22Rv1 (cell line): Measurements from ENCODE around the gene ANGPTL2.

Experiments used
- H3K27ac ChIP-seq: fragments of 450-650 bp; 2 replicates; pipeline ENCODE4 v1.5.1; 2017
- CTCF ChIP-seq: fragments of 450-650 bp; IDR thresholded peaks from 2 replicates; pipeline ENCODE4 v1.5.1; 2017; ENCODE audit warnings: mild to moderate bottlenecking
- ZFX ChIP-seq: fragments of 450-650 bp; IDR thresholded peaks from 2 replicates; pipeline ENCODE4 v1.6.1; 2017; ENCODE audit warnings: antibody characterized with exemption, borderline replicate concordance

Gene ANGPTL2

GRCh38 chr9:127154390-127155191 is 32.2 kb upstream of the ANGPTL2 start:
- no peak overlapping the region for H3K27ac ChIP-seq
- TF ChIP-seq ZFX, result no peak
- no peak for TF ChIP-seq CTCF

- no peak for TF ChIP-seq ZFX
- TF ChIP-seq CTCF, result no peak
- H3K27ac ChIP-seq, result no peak overlapping the region
These were observed 31.6 kb upstream of the ANGPTL2 start for GRCh38 chr9:127154003-127154389.

GRCh38 chr9:127153501-127153900 is 31.1 kb upstream of the ANGPTL2 start:
- TF ChIP-seq ZFX (no peak), CTCF (no peak)
- H3K27ac ChIP-seq, result no peak overlapping the region

- TF ChIP-seq CTCF, result no peak
- no peak overlapping the region for H3K27ac ChIP-seq
These were observed 27.3 kb upstream of the ANGPTL2 start for GRCh38 chr9:127149463-127150390.

GRCh38 chr9:127149010-127149409 is 26.6 kb upstream of the ANGPTL2 start:
- TF ChIP-seq ZFX, result no peak
- no peak for TF ChIP-seq CTCF
- H3K27ac ChIP-seq, result no peak overlapping the region

GRCh38 chr9:127148014-127148413 is 25.6 kb upstream of the ANGPTL2 start:
- H3K27ac ChIP-seq, result no peak overlapping the region

More at GRCh38 chr9:127148014-127148413, 25.6 kb upstream of the ANGPTL2 start:
- TF ChIP-seq CTCF (no peak), ZFX (no peak)
